Immature natural killer cell (primary cell): ENCODE measurements around the gene BDH1. TPM values are rescaled to one million over a fixed set of nuclear protein-coding genes. Genes with fewer than 3 reads are reported as not detected.
"Not testable (repeated sequence)": the region's sequence is repeated elsewhere in the genome, so short reads cannot be mapped to it uniquely, and the experiment has no call there.

Source experiments
- DNase-seq, 3 donors: peaks; one replicate each; pipeline ENCODE4 v3.0.0; 2022; ENCODE audit warnings: mixed read lengths in 1 of 3
- H3K27ac Mint-ChIP-seq, 6 donors: one replicate each; pipeline ENCODE4 v1.8.0; 2020; ENCODE audit warnings: mixed read lengths in 6 of 6, mild to moderate bottlenecking in 5 of 6, inconsistent platforms in 4 of 6, moderate library complexity in 3 of 6
- H3K27me3 Mint-ChIP-seq, 3 donors: one replicate each; pipeline ENCODE4 v1.8.0; 2020 to 2021; ENCODE audit warnings: low read depth in 3 of 3, mild to moderate bottlenecking in 3 of 3, mixed read lengths in 3 of 3, moderate library complexity in 3 of 3, inconsistent platforms in 1 of 3
- H3K36me3 Mint-ChIP-seq, 3 donors: one replicate each; pipeline ENCODE4 v1.8.0; 2020; ENCODE audit warnings: mixed read lengths in 3 of 3, inconsistent platforms in 2 of 3, mild to moderate bottlenecking in 2 of 3
- H3K4me1 Mint-ChIP-seq, 2 donors: one replicate each; pipeline ENCODE4 v1.8.0; 2020; ENCODE audit warnings: inconsistent platforms in 2 of 2, mild to moderate bottlenecking in 2 of 2, mixed read lengths in 2 of 2, moderate library complexity in 1 of 2
- H3K4me3 Mint-ChIP-seq, 5 donors: one replicate each; pipeline ENCODE4 v1.8.0; 2020; ENCODE audit warnings: mild to moderate bottlenecking in 5 of 5, mixed read lengths in 5 of 5, inconsistent platforms in 3 of 5, moderate library complexity in 3 of 5
- H3K9me3 Mint-ChIP-seq, 6 donors: one replicate each; pipeline ENCODE4 v1.8.0; 2020; ENCODE audit warnings: mild to moderate bottlenecking in 6 of 6, mixed read lengths in 6 of 6, inconsistent platforms in 4 of 6, moderate library complexity in 3 of 6
- polyA plus RNA-seq, 3 donors: library from polyadenylated mRNA; unstranded; fragments of 300-500 nt; fragmentation: Illumina TruSeq; gene quantifications; one replicate each; pipeline ENCODE4 v1.2.3, GENCODE V29; 2021

The BDH1 gene
- polyA plus RNA-seq, 3 donors from 2014 or later, result 10.3 to 16.1 (median 14.2) TPM

DNA sequence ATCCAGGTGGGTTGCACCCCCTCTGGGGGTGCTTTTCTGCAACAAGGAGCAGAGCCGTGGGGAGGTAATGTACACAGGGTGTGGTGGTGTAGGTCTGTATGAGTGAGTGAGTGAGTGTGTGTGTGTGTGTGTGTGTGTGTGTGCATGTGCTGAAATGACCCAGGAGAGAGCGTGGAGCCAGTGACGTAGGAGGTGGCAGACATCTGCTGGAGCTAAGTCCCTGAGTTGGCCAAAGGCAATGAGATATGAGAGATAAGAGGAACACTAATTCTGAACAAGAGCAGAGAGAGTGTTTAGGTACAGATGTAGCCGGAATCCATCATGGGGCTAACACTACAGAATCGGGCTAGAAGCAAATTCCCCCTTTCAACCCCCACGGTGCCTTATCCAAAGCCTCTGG, 27.6 kb downstream of the BDH1 start:
- H3K4me3 Mint-ChIP-seq, result no peak overlapping the region
- H3K9me3 Mint-ChIP-seq, result no peaks in the 10 kb centered on the region
- no peak overlapping the region for H3K27ac Mint-ChIP-seq
- peaks cover 0 to 3% (median 2%) of the 10 kb centered on the region in 3 donors for H3K27me3 Mint-ChIP-seq
- H3K4me1 Mint-ChIP-seq, result no peaks in the 10 kb centered on the region
- no peak for DNase-seq
- H3K36me3 Mint-ChIP-seq, result peaks cover 17 to 31% (median 24%) of the 10 kb centered on the region in 3 donors

DNA sequence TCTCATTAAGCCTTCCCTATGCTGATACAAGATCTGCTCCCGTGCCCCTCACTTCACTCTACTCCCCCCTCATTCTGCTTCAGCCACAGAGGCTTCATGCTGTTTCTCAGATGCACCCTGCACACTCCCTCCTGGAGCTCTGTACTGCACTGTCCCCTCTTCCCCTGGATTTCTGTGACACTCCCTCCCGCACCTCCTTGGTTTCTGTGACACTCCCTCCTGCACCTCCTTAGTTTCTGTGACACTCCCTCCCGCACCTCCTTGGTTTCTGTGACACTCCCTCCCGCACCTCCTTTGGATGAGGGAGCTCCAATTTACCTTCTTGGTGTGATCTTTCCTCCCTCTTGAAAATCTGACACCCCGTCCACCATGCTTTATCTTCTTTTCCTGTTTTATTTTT, 28.2 kb downstream of the BDH1 start:
- Mint-ChIP-seq H3K9me3 (no peaks in the 10 kb centered on the region), H3K36me3 (peaks cover 17 to 31% (median 24%) of the 10 kb centered on the region in 3 donors), H3K4me1 (no peaks in the 10 kb centered on the region), H3K4me3 (no peak overlapping the region), H3K27me3 (peaks cover 0 to 3% (median 2%) of the 10 kb centered on the region in 3 donors), H3K27ac (no peak overlapping the region)
- DNase-seq, result no peak

DNA sequence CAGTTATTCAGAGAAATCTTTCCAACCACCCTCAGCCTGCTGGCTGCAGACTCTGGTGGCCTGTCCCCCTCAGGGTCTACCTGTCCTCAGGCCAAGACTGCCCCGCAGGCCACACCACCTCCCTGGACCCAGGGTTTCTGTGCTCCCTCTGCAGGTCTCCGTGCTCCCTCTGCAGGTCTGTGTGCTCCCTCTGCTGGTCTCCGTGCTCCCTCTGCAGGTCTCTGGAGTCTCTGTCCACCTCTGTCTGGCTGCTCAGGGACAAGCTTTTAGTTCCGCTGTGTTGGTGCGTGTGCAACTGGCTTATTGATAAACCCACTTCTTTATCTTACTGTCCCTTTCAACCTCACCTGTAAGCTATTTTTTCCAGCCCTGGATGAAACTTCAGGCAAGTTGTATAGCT, 30.1 kb downstream of the BDH1 start:
- Mint-ChIP-seq H3K4me3 (no peak overlapping the region), H3K27ac (no peak overlapping the region), H3K36me3 (peaks cover 11 to 19% (median 17%) of the 10 kb centered on the region in 3 donors), H3K9me3 (no peaks in the 10 kb centered on the region), H3K27me3 (peaks cover 0 to 3% (median 2%) of the 10 kb centered on the region in 3 donors), H3K4me1 (no peaks in the 10 kb centered on the region)
- no peak for DNase-seq

DNA sequence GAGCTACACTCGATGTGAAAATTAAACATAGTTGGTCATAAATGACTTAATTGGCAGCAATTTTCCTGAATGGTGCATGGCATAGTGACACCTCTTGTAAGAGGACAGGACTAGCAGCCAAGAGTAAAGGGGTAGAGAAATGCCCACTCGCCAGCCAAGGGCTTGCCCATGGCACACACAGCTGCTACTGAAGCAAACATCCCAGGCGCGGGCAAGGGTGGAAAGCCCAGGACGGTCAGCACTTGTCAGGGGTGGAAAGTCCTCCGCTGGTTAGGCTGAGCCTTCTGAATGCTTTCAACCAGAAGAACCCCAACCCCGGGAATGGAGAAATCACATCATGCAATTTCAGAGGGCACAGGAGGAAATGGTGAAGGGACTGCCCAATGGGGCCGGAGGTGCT, 31.6 kb downstream of the BDH1 start:
- Mint-ChIP-seq H3K36me3 (peaks cover 5 to 17% (median 17%) of the 10 kb centered on the region in 3 donors), H3K4me1 (peaks cover 1 to 2% of the 10 kb centered on the region in 2 donors)

DNA sequence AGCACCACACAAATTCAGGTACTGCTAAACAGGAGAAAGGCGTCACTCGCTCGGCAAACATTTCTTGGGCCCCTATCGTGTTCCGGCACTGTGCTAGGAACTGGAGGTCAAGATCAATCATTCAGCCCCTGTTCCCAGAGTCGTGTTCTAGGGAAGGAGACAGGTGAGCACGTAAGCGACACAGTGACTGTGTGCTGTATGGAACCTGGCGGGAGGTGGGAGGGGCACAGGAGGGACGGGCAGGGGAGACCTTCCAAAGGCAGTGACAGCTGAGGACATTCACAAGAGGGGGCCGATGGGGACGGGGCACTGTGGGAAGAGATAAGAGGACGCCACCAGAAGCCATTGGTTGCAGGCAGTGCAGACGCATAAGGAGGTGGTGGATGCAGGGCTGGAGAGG, 32.2 kb downstream of the BDH1 start:
- H3K27ac Mint-ChIP-seq, result no peak overlapping the region
- peaks cover 5 to 17% (median 17%) of the 10 kb centered on the region in 3 donors for H3K36me3 Mint-ChIP-seq
- no peak for DNase-seq
- peaks cover 6 to 7% of the 10 kb centered on the region in 2 donors for H3K4me1 Mint-ChIP-seq
- H3K27me3 Mint-ChIP-seq, result peaks cover 0 to 5% (median 2%) of the 10 kb centered on the region in 3 donors
- H3K4me3 Mint-ChIP-seq, result no peak overlapping the region
- H3K9me3 Mint-ChIP-seq, result peaks cover 0 to 5% (median 0%) of the 10 kb centered on the region in 6 donors

More for the DNA sequence above, 31.6 kb downstream of the BDH1 start:
- H3K4me3 Mint-ChIP-seq, result no peak overlapping the region
- no peak overlapping the region for H3K27ac Mint-ChIP-seq
- peaks cover 0 to under 1% (median 0%) of the 10 kb centered on the region in 6 donors for H3K9me3 Mint-ChIP-seq
- no peak for DNase-seq
- peaks cover 0 to 3% (median 2%) of the 10 kb centered on the region in 3 donors for H3K27me3 Mint-ChIP-seq

- H3K36me3 Mint-ChIP-seq, result peaks cover 5 to 11% (median 11%) of the 10 kb centered on the region in 3 donors
- no peak overlapping the region for H3K27ac Mint-ChIP-seq
- H3K4me3 Mint-ChIP-seq, result no peak overlapping the region
- no peak for DNase-seq
- H3K4me1 Mint-ChIP-seq, result peaks cover 6 to 7% of the 10 kb centered on the region in 2 donors
- peaks cover 0 to 5% (median 0%) of the 10 kb centered on the region in 6 donors for H3K9me3 Mint-ChIP-seq
- peaks cover 0 to 5% (median 2%) of the 10 kb centered on the region in 3 donors for H3K27me3 Mint-ChIP-seq
Observed at GRCh38 chr3:197522881-197523441, 32.8 kb downstream of the BDH1 start.

GRCh38 chr3:197522183-197522715, 33.5 kb downstream of the BDH1 start:
- peaks cover 5 to 7% (median 5%) of the 10 kb centered on the region in 3 donors for H3K36me3 Mint-ChIP-seq
- peak overlapping the region in 2 of 6 donors; percentile 37 for H3K27ac Mint-ChIP-seq
- H3K27me3 Mint-ChIP-seq, result peaks cover 0 to 5% (median 2%) of the 10 kb centered on the region in 3 donors
- H3K4me1 Mint-ChIP-seq, result peaks cover 6 to 7% of the 10 kb centered on the region in 2 donors
- DNase-seq, result no peak
- no peak overlapping the region for H3K4me3 Mint-ChIP-seq
- H3K9me3 Mint-ChIP-seq, result peaks cover 0 to 5% (median 0%) of the 10 kb centered on the region in 6 donors

- no peak for DNase-seq
- peaks cover 0 to 5% (median 0%) of the 10 kb centered on the region in 6 donors for H3K9me3 Mint-ChIP-seq
- H3K4me1 Mint-ChIP-seq, result peaks cover 13% of the 10 kb centered on the region in 2 donors
- peaks cover under 1 to 5% (median 2%) of the 10 kb centered on the region in 3 donors for H3K36me3 Mint-ChIP-seq
- H3K27ac Mint-ChIP-seq, result peak overlapping the region in 4 of 6 donors; percentile 37 to 55 (median 52)
- no peak overlapping the region for H3K4me3 Mint-ChIP-seq
- H3K27me3 Mint-ChIP-seq, result peaks cover 0 to 3% (median 2%) of the 10 kb centered on the region in 3 donors
Observed at GRCh38 chr3:197521277-197522182, 34.2 kb downstream of the BDH1 start.

- Mint-ChIP-seq H3K4me1 (peaks cover 20 to 22% of the 10 kb centered on the region in 2 donors), H3K9me3 (peaks cover 0 to 5% (median 0%) of the 10 kb centered on the region in 6 donors), H3K36me3 (peaks cover 4 to 10% (median 5%) of the 10 kb centered on the region in 3 donors), H3K27me3 (peaks cover 0 to 3% (median 3%) of the 10 kb centered on the region in 3 donors), H3K4me3 (no peak overlapping the region), H3K27ac (peak overlapping the region in 4 of 6 donors; percentile 37 to 74 (median 58))
- DNase-seq, result no peak
Observed at GRCh38 chr3:197520311-197521276, 35.2 kb downstream of the BDH1 start.

DNA sequence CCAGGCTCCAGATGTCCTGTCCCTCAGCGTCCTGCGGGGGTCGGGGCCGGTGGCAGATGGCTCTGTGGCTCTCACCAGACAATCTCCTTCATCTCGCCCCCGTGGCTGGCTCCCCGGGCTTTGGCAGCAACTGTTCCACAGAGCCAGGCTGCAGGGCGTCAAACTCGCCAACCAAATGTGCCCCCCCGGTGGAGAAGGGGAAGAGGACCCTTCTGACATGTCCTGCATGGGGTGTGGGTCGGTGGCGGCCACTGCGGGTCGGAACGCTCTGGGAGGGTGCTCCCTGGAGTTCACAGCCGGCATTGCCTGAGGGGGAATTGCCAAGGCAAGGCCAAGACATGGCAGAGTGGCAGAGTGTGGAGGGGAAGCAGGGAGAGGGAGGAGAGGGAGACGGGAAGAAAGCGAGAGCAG, 36.0 kb downstream of the BDH1 start:
- Mint-ChIP-seq H3K9me3 (peaks cover 0 to 5% (median 0%) of the 10 kb centered on the region in 6 donors), H3K36me3 (peaks cover 6 to 15% (median 8%) of the 10 kb centered on the region in 3 donors), H3K4me1 (peaks cover 21 to 22% of the 10 kb centered on the region in 2 donors), H3K27me3 (peaks cover 0 to 3% (median 2%) of the 10 kb centered on the region in 3 donors), H3K4me3 (no peak overlapping the region), H3K27ac (peak overlapping the region in 2 of 6 donors; percentile 14 to 30)
- DNase-seq, result no peak

DNA sequence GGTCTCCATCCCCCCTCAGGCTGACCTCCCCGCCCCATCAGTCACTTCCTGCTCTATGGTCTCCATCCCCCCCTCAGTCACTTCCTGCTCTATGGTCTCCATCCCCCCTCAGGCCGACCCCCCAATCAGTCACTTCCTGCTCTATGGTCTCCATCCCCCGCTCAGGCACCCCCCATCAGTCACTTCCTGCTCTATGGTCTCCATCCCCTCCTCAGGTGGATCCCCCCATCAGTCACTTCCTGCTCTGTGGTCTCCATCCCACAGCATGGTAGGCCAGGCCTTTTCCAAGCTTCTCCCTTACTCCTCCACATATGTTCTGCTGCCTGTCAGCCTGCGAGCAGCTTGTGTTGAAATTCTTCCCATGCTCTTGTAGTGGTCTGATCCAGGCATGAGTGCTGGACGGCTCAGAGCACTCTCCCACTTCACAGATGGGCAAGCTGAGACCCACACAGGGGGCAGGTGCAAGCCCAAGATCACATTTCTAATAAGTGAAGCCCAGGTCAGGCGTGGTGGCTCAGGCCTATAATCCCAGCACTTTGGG, 36.8 kb downstream of the BDH1 start:
- Mint-ChIP-seq H3K9me3 (peaks cover 0 to 5% (median 0%) of the 10 kb centered on the region in 6 donors), H3K36me3 (peaks cover 9 to 15% (median 11%) of the 10 kb centered on the region in 3 donors), H3K27ac (peak overlapping the region; percentile 82 to 94 (median 88)), H3K4me1 (peaks cover 21 to 22% of the 10 kb centered on the region in 2 donors), H3K4me3 (peak overlapping the region in 1 of 5 donors; percentile 18), H3K27me3 (peaks cover 0 to 2% (median 1%) of the 10 kb centered on the region in 3 donors)
- no peak for DNase-seq

DNA sequence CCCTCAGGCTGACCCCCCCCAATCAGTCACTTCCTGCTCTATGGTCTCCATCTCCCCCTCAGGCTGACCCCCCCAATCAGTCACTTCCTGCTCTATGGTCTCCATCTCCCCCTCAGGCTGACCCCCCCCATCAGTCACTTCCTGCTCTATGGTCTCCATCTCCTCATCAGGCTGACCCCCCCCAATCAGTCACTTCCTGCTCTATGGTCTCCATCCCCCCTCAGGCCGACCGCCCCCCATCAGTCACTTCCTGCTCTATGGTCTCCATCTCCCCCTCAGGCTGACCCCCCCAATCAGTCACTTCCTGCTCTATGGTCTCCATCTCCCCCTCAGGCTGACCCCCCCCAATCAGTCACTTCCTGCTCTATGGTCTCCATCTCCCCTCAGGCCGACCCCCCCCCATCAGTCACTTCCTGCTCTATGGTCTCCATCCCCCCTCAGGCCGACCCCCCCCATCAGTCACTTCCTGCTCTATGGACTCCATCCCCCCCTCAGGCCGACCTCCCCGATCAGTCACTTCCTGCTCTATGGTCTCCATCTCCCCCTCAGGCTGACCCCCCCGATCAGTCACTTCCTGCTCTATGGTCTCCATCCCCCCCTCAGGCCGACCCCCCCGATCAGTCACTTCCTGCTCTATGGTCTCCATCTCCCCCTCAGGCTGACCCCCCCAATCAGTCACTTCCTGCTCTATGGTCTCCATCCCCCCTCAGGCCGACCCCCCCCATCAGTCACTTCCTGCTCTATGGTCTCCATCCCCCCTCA, 37.7 kb downstream of the BDH1 start:
- not testable (repeated sequence) for H3K4me3 Mint-ChIP-seq, H3K27me3 Mint-ChIP-seq, H3K9me3 Mint-ChIP-seq
- Mint-ChIP-seq H3K4me1 (peaks cover 21 to 22% of the 10 kb centered on the region in 2 donors), H3K36me3 (peaks cover 13 to 20% (median 14%) of the 10 kb centered on the region in 3 donors), H3K27ac (peak overlapping the region in 3 of 6 donors; percentile 25 to 87 (median 80))
- peak in 2 of 3 donors; percentile 12 to 19 for DNase-seq
